GM19240 (cell line): ENCODE results near the gene NOTCH3.
A peak's percentile ranks its signal among the peaks of the same experiment; 100 is the strongest.

Source experiments
- DNase-seq: peaks from one replicate; pipeline ENCODE4 v3.0.0; 2011; ENCODE audit warnings: low spot score; ENCODE audit not compliant: insufficient read length

NOTCH3 gene

DNA sequence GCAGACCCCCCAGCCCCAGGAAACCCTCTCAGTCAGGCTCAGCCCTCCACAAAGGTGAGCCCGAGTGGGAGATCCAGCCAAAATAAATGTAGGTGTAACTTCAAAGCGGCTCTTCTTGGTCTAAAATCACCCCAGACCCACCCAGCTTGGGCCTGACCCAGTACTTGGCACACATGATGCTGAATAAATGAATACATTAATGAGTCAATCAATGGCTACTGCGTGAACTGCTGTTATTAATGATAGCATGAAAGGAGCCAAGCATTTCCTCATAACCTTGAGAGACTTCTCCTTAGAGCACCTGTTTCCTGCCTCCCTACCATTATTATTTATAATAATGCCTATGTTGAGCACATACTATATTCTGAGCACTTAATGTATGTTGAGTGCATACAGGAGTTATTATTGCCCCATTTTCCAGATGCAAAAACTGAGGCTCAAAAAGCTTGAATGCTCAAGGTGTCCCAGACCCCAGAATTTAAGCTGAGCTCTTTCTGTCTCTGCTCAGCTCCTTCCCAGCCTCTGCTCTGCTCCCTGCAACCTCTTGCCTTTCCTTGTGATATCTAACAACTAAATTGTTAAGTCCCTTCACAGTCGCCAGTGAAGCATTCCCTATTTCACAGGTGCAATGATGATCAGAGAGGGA lies 4.3 kb downstream of the NOTCH3 start:
- no peak for DNase-seq

DNA sequence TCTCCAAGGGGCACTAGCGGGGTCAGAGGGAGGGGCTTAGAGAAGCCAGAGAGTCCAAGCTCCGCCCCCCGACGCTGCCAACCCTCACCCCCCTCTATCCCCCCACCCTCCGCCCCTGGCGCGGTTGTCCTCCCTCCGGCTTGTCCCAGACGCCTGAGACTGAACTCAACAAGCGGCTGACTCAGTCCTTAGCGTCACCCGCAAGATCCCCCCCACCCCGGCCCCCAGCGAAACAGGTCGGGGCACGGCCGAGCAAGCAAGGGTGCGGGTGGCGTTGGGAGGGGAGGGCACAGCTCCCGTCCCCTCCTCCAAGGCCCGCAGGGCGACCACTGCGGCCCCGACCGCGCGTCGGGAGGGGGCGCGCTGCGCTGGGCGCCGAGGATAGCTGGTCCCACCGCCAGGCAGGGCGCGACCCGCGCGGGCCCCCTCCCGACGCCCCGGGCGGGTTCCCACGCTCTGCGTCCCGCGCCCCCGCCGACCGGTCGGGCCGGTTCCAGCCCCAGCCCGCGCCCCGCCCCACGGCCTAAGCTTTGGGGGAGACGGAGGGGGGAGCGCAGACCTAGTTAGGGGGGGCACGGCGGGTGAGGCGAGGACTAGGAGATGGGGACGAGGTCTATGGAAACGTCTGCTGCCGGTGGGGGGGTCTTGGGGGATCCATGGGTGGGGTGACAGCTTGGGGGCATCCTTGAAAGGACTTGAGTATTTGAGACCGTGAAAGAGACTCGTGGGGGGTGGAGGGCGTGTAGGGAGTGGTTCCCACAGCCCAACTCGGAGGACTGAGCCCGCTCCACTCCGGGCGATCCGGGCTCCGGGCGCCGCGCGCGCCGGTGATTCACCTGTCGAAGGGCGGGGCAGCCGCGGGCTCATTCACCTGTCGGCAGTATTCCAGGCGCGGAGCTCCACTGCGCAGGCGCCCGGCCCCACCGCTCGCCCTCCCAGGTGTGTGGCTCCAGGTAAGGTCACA lies 5.1 kb downstream of the NOTCH3 start:
- DNase-seq: no peak

DNA sequence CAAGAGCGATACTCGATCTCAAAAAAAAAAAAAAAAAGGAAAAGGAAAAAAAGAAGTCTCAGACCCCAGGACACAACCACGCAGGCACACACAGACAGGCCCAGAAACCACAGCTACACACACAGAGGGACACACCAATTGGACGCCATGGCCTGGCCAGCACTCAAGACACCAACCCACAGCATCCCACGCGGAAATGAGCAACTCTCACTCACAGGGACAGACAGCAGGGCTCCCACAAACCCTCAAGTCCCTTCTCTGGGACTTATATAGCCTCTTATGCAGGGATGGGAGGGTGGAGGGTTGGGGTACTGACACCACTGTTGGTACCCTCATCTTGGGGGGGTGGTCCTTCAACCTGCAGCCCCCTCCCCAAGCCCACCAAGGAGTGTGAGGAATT lies 5.9 kb downstream of the NOTCH3 start:
- DNase-seq: no peak

DNA sequence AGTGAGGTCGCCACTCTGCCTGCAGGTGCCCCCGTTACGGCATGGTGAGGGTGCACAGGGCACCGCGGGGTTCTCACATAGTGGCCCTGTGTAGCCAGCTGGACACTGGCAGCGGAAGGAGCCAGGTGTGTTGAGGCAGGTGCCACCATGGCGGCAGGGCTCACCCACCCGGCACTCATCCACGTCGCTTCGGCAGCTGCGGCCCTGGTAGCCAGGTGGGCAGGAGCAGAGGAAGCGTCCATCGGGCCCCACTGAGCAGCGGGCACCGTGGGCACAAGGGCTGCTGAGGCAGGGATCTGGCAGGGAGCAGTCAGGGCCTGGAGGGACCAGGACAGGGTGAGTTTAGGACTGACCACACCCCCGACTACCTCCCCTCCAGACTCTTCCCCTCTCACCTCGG lies 8.8 kb downstream of the NOTCH3 start:
- no peak for DNase-seq

DNA sequence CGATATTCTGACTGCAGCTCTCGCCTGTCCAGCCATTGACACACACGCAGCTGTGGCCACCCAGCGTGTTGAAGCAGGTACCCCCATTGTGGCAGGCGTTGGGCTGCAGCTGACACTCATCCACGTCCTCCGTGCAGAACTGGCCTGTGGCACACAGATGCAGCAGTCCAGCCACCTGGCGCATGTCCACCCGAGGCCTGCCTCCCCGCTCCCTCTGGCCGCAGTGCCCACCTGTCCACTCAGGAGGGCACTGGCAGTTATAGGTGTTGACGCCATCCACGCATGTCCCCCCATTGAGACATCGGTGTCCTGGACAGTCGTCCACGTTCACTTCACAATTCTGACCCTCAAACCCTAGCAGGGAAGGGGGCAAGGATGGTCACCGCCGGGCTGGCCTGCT lies 9.3 kb downstream of the NOTCH3 start:
- DNase-seq: no peak

DNA sequence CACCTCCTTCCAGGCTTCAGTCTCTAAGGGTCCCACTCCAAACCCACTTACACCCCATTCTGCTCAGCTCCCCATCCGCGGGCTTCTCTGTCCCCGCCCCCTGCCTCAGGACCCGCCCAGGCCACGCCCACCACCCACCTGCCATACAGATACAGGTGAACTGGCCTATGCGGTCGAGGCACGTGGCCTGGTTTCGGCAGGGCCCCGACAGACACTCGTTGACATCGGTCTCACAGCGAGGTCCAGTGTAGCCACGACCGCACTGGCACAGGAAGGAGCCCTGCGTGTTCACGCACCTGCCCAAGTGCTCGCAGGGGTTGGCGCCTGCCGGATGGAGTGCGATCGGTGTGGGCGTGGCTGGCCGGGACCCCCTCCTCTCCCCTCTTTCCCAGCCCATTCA lies 11.9 kb downstream of the NOTCH3 start:
- DNase-seq: no peak

DNA sequence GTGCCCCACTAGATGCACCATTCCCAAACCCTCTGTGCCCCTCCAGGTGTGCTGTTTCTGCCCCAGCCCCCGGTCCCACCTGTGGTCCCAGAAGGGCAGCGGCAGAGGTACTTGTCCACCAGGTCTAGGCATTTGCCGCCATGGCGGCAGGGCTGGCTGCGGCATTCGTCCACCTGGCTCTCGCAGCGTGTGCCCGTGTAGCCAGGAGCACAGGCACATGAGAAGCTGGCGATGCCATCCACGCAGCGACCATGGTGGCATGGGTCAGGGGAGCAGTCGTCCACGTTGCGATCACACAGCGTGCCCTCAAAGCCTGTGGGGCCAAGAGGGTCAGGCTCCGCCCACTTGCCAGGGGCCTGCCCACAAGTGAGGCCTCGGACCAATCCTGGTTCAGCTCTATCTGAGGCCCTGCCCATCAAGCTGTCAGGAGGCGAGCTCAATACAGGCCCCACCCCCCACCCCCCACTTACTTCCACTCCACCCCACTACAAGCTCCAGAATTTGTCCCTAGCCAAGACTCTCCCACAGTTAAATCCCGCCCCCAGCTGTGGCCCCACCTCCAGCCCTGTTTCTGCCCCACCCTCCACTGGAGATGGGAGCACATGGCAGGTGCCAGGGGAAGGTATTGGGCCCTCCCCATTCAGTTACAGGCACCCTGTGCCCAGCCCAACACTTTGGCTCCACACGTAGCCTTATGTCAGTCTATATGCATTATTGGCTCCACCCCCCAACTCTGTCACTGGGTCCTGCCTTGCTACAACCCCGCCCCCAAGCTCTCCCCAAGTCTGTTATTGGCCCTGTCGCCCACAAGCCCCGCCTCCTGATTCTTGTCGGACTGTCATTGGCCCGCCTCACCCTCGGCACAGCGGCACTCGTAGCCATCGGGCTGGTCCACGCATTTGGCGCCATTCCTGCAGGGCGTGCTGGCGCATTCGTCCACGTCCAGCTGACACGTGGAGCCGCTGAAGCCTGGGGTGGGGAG lies 13.5 kb downstream of the NOTCH3 start:
- DNase-seq: no peak

DNA sequence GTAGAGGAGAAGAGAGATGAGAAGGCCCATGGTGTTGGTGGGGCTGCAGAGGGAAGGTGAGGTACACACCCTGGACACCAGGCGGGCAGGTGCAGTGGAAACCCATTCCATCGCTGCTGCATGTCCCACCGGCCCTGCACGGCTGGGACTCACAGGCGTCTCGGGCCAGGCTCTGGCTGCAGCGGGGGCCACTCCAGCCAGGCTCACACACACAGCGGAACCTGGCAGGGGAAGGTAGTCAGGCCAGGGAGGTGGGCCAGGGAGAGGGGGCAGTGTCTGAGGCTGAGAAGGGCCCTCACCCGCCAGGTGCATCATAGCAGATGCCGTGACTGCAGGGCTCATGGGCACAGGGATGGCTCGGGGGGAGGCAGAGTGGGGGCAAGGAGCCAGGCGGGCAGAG lies 15.6 kb downstream of the NOTCH3 start:
- DNase-seq: no peak

DNA sequence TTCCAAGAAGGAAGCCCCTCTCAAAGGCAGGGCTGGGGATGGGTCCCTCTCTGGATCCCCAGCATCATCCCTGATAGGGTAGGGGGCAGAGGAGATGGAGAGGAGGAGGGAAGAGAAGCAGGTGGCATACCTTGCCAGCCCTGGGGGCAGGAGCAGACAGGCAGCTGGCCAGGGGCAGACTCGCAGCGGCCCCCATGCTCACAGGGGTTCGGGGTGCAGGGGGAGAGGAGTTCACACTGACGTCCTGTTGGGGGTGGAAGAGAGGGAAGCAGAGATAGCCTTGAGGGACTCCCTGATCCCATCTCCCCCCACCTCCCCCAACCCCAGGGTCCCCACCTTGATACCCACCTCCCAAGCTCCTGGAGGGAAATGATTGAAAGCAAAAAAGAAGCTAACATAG lies 16.0 kb downstream of the NOTCH3 start:
- no peak for DNase-seq

DNA sequence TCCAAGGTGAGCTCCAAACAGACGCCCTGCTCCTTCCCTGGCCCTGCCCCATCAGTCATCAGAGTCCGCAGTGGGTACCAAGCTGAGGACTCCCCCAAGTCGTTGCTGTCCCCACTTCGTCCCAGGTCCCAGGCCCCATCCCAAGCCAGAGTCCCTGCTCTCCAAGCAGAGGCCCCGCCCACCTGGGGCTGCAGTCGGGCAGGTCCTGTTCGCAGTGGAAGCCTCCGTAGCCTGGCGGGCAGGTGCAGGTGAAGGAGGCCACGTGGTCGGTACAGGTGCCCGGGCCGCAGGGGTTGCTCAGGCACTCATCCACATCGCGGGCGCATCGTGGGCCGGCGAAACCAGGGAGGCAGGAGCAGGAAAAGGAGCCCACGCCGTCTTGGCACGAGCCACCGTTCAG lies 19.4 kb downstream of the NOTCH3 start:
- DNase-seq: no peak

DNA sequence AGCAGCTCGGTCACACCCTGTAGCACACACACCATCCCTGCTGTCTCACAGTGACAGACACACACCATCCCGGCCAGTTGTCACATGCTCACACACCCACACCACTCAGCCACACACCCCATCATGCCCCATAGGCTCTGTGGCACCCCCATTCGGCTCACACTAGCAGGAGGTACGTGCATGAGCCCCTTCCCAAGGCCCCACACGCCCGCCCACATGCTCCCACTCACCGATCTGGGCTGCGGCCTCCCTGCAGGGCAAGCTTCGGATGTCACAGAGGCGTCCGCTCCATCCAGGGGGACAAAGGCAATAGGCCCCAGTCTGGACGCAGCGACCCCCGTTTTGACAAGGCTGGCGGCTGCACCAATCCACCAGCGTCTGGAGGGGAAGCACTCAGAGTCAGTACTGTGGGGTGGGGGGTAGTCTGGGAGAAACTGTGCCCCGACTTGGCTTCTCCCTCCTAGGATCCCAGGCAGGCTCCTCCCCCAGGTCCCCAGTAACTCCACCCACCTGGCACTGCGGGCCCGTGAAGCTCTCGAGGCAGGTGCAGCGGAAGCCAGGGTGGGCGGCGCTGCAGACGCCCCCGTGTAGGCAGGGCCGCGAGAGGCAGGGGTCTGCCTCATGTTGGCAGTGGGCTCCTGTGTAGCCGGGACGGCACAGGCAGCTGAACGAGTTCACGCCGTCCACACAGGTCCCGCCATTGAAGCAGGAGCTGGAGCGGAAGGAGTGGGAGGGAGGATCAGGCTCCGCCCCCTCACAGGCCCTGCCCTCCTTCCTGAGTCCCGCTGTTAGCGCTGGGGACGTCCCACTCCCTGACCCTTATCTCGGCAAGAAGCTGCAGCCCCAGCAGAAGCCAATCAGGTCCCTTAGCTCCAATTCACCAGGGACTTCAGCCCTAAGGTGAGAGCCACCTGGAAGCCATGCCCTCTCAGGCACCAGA lies 20.1 kb downstream of the NOTCH3 start:
- no peak for DNase-seq

DNA sequence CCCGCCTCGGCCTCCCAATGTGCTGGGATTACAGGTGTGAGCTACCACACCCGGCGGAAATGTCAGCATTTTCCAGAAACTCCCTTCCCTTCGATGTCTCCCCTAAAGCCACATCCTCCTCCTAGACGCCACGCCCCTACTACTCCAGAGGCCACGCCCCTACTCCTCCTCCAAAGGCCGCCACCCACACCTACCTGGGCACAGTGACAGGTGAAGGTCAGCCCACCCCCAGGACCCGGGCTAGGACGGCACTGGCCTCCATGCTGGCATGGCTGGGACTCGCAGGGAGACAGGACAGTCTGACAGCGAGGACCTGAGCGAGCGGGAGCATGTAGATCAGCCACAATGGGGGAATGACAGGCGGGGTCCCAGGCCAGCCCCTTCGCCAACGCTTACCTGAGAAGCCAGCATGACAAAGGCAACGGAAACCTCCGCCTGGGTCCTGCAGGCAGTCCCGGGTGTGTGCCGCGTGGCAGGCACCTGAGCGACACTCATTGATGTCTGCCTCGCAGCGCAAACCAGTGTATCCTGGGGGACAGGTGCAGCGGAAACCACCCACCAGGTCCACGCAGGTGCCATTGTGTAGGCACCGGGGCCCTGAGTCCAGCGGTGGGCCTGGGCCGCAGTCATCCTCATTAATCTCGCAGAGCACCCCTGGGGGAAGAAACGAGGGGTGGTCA lies 22.0 kb downstream of the NOTCH3 start:
- no peak for DNase-seq

DNA sequence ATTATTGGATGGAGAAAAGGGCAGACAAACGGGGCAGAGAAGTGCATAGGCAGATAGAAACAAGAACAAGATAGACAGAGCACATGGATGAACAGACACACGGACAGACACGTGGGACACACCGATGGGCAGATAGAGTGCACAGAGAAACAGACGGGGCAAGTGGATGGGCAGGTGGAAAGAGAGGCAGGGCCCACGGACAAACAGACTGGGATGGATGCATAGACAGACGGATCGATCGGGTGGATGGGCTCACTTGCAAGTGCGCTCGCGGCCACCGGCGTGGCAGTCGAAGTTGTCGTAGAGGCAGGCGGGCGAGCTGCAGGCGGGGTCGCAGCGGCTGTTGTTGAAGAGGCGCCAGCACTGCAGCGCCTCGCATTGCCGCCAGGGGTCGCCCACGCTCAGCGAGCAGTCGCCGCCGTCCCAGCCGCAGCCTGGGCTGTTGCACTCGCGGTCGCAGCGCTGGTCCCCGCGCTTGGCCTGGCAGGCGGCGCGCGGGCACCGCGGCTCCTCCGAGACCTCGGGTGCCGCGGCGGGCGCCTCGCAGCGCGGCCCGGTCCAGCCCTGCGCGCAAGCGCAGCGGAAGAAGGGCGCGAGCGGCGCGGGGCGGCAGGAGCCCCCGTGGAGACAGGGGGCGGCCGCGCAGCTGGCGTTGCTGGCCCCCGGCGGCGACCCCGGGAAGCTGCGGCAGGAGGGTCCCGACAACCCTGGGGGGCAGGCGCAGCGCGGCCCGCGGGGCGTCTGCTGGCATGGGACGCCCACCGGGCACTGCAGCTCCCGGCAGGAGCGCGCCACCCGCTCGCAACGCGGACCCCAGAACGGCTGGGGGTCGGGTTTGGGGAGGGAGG lies 23.3 kb downstream of the NOTCH3 start:
- DNase-seq: peak; percentile 73

DNA sequence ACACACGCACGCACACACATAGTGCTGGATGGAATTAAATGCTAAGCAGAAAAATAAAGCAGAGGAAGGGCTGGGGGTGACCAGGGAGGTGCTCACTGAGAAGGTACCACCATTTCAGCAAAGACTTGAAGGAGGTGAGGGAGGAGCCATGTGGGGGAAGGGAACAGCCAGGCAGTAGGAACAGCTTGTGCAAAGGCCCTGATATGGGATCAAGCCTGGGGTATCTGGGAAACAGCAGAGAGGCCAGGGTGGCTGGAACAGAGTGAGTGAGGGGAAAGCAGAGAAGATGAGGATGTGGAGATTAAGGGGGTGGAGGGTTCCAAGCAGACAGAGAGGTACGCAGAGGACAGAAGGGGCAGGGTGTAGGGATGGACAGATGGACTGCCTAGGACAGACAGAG lies 25.2 kb downstream of the NOTCH3 start:
- DNase-seq: no peak

DNA sequence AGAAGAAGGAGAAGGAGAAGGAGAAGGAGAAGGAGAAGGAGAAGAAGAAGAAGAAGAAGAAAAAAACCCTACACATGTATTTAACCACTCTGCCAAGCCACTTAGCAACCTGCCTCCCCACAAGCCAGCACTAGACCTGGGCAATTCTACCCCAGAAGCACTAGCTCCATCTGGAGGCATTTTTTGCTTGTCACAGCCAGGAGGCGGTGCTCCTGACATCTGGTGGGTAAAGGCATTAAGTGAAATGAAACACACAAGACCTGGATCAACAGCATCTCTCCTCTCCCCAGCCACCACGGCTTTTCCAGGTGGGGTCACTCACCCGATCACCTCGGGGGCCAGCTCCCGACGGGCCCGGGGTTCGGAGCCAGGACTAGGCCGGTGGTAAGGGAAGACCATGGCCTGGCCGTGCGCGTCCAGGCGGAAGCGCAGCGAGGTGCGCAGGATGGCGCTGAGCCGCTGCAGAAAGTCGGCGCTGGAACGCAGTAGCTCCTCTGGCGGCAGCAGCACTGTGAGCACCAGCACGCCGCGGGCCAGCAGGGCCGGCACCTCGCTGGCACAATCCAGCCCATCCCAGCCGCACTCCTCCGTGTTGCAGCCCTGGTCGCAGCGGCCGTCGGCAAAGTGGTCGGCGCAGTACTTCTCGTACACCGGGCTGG lies 26.9 kb downstream of the NOTCH3 start:
- DNase-seq: no peak

DNA sequence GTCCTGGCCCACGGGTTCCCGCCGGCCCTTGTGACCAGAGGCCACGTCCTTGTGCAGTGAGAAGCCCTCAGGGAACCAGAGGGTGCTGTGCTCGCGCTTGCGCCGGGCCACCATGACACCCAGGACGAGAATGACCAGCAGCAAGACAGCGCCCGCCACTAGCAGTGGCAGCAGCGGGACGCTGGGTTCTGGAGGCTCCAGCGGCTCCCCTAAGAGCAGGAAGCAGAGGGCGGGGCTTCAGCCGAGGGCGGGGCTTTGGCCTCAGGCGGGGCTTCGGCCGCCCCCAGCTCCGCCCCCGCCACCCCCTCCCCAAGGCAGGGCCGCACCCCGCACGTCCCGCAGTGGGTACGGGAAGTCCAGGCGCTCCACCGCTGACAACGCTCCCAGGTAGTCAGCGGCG lies 30.4 kb downstream of the NOTCH3 start:
- DNase-seq: no peak

DNA sequence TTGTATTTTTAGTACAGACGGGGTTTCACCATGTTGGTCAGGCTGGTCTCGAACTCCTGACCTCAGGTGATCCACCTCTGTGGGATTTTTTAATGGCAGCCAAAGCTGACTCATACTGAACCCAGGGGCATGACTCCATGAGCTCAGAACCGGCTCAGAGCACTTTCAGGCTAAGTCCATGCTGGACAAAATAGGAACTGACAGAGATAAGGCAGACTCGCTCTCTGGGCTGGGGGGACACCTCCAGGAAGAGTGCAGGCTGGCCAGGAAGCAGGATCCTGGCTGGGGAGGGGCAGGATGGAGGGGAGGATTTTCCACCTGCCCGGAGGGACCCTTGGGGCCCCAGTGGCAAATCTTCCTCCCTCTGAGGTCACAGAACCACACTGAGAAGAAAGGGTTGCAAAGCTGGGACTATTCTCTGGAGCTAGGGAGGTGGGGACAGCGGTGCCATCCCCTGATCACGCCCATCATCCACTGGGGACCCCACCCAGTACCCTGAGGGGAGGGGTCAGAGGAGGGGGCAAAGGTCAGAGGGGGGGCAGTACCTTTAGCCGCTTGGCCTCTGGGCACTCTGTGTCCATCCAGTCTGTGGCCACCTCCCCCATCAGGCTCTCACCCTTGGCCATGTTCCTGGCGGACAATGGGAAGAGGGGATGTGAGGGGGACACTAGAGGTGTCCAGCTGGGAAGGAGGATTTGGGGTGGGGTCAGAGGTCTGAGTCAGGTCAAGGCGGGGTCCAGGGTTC lies 31.1 kb downstream of the NOTCH3 start:
- no peak for DNase-seq

DNA sequence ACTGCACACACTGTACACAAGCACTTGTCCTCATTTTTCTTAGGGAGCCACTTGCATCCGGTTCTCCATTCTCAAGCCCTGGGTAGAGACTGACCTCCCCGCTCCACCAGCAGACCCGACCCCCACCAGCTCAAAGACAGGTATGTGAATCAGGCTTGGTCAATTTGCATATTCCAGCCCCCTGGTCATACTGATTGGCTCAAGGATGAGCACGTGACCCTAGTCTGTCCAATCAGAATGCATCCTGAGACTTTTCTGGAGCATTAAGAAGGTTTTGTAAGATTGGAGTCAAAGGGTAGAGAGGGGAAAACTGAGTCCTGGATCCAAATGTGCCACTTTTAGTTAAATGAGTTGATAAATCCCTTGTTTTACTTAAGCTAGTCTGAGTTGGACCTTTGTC lies 34.1 kb downstream of the NOTCH3 start:
- DNase-seq: no peak
